HepG2 (cell line): ENCODE measurements around the gene PTGDR. TPM values are rescaled to one million over a fixed set of nuclear protein-coding genes. Genes with fewer than 3 reads are reported as not detected.

Source experiments
- AKNA ChIP-seq: sonication (generic); formaldehyde crosslinking; IDR thresholded peaks from 2 replicates; pipeline ENCODE4 v1.4.0; 2020; ENCODE audit warnings: missing genetic modification reagents, borderline replicate concordance
- BHLHE40 ChIP-seq: IDR thresholded peaks from 2 replicates; pipeline ENCODE4 v1.6.1; 2011; ENCODE audit warnings: low read length, improper control_type of control experiment
- TEAD3 ChIP-seq: optimal IDR thresholded peaks from 2 replicates; pipeline ENCODE3; 2016; ENCODE audit warnings: borderline replicate concordance
- ZFP41 ChIP-seq: sonication (generic); formaldehyde crosslinking; IDR thresholded peaks from 2 replicates; pipeline ENCODE4 v1.4.0; 2020; ENCODE audit warnings: mild to moderate bottlenecking, missing genetic modification reagents, borderline replicate concordance
- ZGPAT ChIP-seq: IDR thresholded peaks from 2 replicates; pipeline ENCODE4 v1.6.1; 2016; ENCODE audit warnings: mild to moderate bottlenecking
- ZNF256 ChIP-seq: sonication (generic); formaldehyde crosslinking; conservative IDR thresholded peaks from 2 replicates; pipeline ENCODE4 v1.4.0; 2020; ENCODE audit warnings: missing genetic modification reagents
- ZNF280B ChIP-seq: sonication (generic); formaldehyde crosslinking; IDR thresholded peaks from 2 replicates; pipeline ENCODE4 v1.5.0; 2020; ENCODE audit warnings: missing genetic modification reagents, mild to moderate bottlenecking, borderline replicate concordance
- ZNF570 ChIP-seq: sonication (generic); formaldehyde crosslinking; IDR thresholded peaks from 2 replicates; pipeline ENCODE4 v1.4.0; 2020; ENCODE audit warnings: mild to moderate bottlenecking, missing genetic modification reagents, borderline replicate concordance
- ZNF703 ChIP-seq: sonication (generic); formaldehyde crosslinking; IDR thresholded peaks from 2 replicates; pipeline ENCODE4 v1.5.1; 2020; ENCODE audit warnings: missing genetic modification reagents, mild to moderate bottlenecking, moderate library complexity, borderline replicate concordance
- polyA plus RNA-seq, 8 experiments: library from polyadenylated mRNA; depleted of rRNA in 3 of 8; stranded (reverse) in 7 of 8; unstranded in 1 of 8; fragments of >200 nt; fragmentation: Illumina TruSeq in 4 of 8; extraction: Trizol in 4 of 8; gene quantifications; 2 replicates each; pipeline versions ENCODE4 v1.2.1 to v1.2.3, GENCODE V29; 2011 to 2016; ENCODE audit warnings: low read depth in 4 of 8, missing spikeins in 1 of 8, mixed read lengths in 1 of 8; ENCODE audit not compliant: insufficient read depth in 1 of 8
- total RNA-seq, 5 experiments: library from RNA; depleted of rRNA; stranded (reverse); fragments of >200 nt; fragmentation: Illumina TruSeq; extraction: Trizol; gene quantifications; 2 replicates each; pipeline ENCODE4 v1.2.3, GENCODE V29; 2016; ENCODE audit warnings: low read depth in 1 of 5

Gene PTGDR
- total and polyA plus RNA-seq, 2 of the 13 experiments (the other 11 are each of a cell fraction or from before 2014, with no cell fraction given) = not detected

GRCh38 chr14:52275372-52275771 is 7.9 kb downstream of the PTGDR start (continued):
- TF ChIP-seq AKNA (CRISPR knock-in tag) (no peak), ZNF703 (CRISPR knock-in tag) (no peak), ZNF280B (no peak), ZGPAT (CRISPR knock-in tag) (no peak), TEAD3 (CRISPR knock-in tag) (no peak), ZNF256 (no peak), BHLHE40 (no peak), ZFP41 (CRISPR knock-in tag) (no peak), ZNF570 (CRISPR knock-in tag) (no peak)
